T-helper 9 cell (primary cell): ENCODE measurements around the gene TAF13.
"Not testable (repeated sequence)": the region's sequence is repeated elsewhere in the genome, so short reads cannot be mapped to it uniquely, and the experiment has no call there.

Source experiments
- DNase-seq: peaks from one replicate; pipeline ENCODE4 v3.0.0-alpha.2; 2020

TAF13 gene

DNA sequence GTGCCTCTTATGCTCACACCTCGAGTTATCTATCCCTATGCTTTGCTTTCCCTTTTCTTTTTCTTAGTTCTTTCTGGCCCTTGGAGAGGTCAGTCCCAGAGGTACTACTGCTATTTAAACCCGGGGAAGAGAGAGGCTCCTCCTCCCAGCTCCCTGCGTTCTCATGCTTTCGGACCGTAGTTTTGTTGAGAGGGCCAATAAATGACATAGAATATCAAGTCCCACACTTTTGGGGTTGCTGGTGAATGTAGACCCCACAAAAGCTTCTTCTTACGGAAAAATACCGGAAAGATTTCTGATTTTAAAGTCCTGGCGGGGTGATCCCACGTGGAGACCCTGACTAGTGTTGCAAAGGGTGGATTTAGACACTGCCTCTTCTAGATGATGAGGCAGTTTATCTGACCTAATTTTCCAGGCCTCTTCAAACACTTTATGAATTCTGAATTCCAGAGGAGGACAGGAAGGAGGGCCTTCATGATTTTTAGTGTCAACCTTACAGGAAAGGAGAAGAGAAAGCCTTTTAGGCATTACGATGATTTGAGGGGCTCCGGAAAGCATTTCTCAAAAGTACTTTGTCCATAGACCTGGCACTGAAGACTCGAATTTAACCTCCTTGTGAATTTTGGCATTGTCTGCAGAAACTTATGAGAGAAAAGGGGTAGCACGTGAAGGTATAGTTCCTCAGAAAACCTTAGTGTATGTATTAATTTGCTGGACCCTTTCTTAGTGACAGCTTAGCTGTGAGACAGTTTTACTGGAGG lies 15.5 kb upstream of the TAF13 start:
- no peak for DNase-seq

DNA sequence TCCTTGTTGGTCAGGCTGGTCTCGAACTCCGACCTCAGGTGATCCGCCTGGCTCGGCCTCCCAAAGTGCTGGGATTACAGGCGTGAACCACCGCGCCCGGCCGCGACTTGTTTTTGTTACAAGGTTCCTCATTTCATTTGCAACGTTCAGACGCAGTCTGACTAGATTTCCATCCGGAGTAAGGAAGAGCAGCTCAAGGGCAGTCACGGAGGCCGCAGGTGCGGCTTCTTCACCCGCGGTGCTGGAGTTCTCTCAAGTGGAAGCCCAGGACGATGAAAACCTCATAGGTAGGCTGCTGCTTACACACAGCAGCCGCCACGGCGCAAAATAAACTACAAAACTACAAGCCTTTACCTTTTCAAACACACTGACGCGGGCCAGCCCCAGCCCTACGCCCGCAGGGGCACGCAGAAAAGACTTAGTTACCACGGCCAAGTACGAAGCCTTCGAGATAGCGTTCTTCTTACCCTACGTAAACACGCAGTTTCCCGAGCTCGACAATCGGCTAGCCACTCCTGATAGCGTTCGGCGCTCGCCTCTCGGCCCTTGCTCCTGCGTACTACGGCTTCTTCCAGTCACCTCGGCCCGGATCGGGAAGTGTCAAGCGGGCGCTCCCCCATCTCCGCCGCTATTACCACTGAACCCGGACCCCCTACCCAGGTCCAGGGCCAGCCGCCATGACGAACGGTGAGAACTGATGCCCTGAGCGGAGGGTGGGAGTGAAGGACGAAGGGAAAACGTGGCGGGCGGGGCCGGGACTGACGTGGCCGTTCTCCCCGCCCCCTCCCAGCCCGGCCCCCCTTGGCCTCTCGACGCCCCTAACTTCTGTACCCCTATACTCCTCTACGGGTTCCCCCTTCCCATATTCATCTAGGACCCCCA lies 14.6 kb upstream of the TAF13 start, which contains the start of gene TMEM167B:
TSS of gene TMEM167B (plus strand) at position 569 of the 882 bp plus-strand sequence. CDS start at position 678, 109 bp downstream.
- peak; percentile 76 for DNase-seq

DNA sequence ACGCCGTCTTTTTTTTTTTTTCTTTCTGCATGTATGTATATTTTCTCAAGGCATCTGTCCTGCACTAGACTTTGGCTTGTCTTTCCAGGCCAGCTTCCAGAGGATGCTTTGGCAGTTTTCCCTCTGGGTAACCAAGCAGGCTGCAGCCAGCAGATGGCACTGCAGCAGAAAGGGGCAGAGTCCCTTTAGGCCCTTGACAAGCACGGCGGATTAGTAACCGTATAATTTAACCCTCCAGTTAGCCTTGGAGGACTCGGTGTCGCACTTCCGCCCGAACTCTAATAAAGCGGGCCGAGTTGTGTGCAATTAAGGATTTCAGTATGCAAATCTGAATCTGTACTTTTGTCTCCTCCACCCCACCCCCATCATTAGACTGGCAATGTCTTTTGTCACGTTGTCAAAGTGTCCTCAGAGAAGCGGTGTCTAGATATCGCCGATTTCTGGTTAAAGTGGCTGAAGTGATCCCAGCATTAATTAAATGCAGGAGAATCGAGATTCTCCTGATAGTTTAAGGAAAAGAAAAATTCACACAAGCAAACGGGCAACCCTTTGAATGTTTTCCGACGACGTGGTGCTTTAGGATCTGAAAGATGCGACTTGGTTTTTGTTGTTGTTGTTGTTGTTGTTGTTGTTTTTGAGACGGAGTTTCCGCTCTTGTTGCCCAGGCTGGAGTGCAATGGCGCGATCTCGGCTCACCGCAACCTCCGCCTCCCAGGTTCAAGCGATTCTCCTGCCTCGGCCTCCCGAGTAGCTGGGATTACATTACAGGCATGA lies 13.6 kb upstream of the TAF13 start:
- DNase-seq: no peak

DNA sequence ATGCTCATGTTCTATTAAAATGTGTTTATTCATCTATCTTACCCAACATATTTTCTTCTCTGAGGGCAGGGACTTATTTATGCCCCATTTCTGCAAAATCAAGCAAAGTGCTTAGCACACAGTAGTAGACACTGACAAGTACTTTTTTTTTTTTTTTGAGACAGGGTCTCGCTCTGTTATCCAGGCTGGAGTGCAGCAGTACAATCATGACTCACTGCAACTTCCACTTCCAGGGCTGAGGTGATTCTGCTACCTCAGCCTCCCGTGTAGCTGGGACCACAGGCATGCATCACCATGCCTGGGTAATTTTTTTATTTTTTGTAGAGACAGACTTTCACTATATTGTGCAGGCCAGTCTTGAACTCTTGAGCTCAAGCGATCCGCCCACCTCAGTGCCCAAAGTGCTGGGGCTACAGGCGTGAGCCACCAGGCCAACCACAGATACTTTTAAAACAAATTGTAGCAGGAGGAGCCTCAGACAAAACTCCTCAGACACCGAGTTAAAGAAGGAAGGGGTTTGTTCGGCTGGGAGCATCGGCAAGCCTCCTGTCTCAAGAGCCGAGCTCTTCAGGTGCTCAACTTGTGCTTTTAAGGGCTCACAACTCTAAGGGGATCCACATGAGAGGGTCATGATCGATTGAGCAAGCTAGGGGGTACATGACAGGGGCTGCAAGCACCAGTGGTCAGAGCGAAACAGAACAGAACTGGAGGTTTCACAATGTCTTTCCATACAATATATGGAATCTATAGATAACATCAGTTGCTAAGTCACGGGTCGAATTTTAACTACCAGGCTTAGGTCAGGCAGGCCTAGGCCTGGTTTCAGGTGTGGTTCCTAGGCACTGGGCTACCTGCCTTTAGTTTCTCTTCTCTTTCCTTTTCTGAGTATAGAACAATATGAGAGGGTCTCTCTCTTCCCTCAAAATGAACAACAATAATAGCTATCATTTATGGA lies 9.0 kb upstream of the TAF13 start:
- DNase-seq: no peak

- no peak for DNase-seq
Measured at GRCh38 chr1:109083923-109084322, 8.1 kb upstream of the TAF13 start.

- no peak for DNase-seq
Measured at GRCh38 chr1:109083501-109083900, 7.7 kb upstream of the TAF13 start.

DNA sequence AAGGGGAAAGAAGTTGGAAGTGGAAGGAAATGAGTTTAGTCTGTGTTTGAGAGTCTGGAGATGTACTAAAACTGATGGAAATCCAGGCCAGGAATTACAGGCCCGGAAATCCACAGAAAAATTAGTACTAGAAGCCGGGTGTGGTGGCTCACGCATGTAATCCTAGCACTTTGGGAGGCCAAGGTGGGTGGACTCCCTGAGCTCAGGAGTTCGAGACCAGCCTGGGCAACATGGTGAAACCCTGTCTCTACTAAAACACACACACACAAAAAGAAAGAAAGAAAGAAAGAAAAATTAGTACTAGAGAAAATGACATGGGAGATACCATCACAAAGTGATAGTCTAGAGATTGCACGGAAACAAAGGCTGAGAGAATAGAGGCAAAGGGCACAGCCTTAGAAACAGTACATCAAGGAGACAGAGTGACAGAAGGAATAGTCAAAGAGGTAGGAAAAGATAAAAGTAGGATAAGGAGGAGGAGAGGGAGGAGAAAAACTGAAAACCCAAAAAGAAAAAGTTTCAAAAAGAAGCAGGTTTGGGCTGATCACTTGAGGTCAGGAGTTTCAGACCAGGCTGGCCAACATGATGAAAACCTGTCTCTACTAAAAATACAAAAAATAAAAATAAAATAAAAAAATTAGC lies 4.8 kb upstream of the TAF13 start:
- DNase-seq: no peak

DNA sequence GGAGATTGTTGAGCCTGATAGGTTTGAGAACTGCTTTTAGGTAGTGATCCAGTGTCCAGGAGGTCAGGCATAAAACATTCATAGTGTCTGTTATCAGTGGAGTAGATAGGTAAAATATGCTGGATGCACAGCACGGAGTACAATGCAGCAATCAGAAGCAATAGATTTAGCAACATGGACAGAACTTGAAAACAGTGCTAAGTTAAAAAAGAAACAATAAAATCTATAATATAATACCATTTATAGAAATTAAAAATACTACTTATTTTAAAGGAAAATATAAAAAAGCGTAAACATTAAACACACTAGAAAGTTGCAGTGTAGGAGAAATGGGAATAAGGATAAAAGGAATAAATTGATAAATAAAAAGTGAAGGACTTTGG lies 3.4 kb upstream of the TAF13 start:
- DNase-seq: no peak

GRCh38 chr1:109078317-109078716 lies 2.5 kb upstream of the TAF13 start:
- no peak for DNase-seq

DNA sequence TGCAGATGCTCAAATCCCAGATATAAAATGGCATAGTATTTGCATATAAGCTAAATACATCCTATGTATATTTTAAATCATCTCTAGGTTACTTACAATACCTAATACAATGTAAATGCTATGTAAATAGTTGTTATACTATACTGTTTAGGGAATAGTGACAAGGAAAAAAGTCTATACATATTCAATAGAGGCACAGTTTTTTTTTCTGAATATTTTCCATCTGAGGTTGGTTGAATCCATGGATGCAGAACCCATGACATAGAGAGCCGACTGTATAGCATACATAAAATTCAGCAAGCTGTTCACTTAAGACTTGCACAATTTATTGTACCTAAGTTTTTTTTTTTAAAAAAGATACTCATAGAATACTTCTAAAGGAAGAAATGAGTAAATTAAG lies 6.5 kb downstream of the TAF13 start:
- no peak for DNase-seq

- no peak for DNase-seq
Measured at GRCh38 chr1:109067883-109068282, 7.9 kb downstream of the TAF13 start.

DNA sequence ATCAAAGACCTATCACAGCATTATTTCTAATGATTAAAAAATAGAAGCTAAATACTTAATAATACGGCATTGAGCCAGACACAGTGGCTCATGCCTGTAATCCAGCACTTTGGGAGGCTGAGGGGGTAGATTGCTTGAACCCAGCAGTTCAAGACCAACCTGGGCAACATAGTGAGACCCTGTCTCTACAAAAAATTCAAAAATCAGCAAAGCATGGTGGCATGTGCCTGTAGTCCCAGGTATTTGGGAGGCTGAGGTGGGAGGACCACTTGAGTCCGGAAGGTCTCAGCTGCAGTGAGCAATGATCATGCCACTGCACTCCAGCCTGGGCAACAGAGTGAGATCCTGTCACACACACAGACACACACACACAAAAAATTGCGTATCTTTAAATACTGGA lies 10.7 kb downstream of the TAF13 start:
- DNase-seq: no peak

DNA sequence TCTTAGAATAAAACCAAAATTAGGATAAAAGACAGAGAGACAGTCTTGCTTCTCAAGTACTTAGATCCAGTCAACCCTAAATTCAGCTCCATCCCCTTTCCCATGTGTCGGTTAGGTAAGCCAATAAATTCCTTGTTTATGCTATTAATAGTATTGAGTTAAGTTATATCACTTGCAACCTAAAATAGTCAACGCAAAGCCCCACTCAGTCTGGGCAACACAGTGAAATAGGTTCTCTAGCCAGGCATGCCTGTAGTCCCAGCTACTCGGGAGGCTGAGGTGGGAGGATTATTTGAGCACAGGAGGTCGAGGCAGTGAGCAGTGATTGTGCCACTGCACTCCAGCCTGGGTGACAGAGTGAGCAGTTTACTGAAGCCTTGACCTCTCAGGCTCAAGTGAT lies 14.6 kb downstream of the TAF13 start:
- DNase-seq: no peak

DNA sequence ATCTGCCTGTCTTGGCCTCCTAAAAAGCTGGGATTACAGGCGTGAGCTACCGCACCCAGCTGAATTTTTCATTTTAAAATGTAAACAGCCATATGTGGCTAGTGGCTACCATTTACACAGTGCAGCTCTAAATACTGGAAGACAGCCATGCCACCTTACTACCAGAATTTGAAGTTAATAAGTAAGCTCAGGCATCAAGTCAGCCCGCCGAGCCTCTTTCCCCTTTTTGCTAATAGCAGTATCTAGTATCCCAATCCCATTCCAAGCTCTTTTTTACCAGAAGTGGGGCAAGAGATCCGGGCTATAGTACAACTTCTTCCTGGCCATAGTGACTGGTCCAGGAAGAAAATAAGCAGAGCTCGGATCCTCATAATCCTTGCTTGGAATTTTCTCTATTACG lies 15.1 kb downstream of the TAF13 start:
- DNase-seq: no peak

DNA sequence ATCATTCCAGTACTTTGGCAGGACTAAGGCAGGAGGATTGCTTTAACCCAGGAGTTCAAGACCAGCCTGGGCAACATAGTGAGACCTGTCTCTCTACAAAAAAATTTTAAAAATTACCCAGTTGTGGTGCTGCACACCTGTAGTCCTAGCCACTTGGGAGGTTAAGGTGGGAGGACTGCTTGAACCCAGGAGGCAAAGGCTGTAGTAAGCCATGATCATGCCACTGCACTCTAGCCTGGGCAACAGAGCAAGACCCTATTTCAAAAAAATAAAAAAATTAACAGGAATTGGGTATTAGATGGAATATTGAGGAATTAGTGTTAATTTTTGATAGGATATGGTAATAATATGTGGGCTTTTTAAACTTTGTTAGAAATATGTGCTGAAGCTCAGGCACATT lies 16.8 kb downstream of the TAF13 start:
- no peak for DNase-seq

DNA sequence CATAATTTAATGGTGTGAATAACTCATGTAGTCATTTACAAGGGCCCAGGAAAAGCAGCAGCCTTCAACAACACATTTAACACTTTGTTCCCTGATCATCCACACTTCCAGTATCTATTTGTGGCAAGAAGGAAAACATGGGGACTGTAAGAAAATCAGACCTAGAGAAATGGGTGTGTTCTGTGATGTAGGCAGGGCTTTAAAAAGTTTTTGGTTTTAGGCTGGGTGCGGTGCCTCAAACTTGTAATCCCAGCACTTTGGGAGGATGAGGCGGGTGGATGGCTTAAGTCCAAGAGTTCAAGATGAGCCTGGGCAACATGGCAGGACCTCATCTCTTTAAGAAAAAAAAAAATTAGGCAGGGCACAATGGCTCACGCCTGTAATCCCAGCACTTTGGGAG lies 19.7 kb downstream of the TAF13 start:
- DNase-seq: no peak

DNA sequence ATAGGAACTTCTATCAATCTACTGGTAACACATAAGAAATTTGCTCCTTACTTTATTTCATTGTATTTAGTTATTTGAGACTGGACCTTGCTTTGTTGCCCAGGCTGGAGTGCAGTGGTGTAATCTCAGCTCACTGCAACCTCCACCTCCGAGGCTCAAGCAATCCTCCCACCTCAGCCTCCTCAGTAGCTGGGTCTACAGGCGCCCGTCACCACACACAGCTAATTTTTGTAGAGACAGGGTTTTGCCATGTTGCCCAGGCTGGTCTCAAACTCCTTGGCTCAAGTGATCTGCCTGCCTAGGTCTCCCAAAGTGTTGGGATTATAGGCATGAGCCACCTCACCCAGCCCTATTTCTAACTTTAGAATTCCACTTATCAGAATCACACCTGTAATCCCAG lies 23.7 kb downstream of the TAF13 start:
- DNase-seq: not testable (repeated sequence)

DNA sequence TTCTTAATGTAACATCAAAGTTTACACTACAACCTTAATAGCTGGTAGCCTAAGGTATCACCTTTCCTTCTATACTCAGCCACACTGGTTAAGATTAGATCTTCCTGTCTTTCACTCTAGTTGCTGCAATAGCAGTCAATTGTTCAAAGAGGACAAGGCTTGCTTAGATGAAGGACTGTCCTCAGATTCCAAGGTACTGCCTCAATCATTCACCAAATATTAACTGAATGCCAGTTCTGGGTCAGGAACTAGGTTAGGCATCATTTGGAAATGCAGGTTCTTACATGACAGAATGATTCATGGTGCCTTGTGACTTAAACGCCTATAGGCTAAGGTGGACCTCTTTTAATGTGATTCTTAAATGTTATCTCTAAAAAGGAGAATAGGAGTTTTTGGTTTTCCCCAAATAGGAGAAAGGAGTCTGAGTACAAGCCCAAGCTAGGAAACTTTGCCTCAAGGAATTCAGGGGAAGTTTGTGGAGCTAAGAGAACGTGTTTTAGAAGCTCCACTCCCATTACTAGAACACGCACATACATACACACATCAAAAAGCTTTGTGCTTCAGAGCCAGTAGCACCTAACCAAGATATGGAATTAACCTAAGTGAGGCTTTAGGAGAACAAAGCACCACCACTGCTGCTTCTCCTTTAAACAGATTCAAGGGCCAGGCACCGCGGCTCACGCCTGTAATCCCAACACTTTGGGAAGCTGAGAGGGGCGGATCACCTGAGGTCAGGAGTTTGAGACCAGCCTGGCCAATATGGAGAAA lies 25.4 kb downstream of the TAF13 start:
- DNase-seq: no peak

DNA sequence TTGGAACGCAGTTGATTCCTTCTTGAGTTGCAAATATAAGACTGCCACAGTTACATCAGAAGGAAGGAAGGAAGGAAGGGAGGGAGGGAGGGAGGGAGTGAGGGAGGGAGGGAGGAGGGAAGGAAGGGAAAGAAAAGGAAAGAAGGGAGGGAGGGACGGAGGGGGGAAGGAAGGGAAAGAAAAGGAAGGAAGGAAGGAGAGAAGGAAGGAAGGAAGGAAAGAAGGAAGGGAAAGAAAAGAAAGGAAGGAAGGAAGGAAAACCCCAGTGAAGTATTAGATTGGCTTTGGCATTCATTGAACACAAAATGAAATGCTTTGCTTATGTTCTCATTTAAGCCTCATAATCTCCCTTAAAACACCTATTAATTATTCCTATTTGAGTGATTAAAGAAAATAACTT lies 27.5 kb downstream of the TAF13 start:
- no peak for DNase-seq

DNA sequence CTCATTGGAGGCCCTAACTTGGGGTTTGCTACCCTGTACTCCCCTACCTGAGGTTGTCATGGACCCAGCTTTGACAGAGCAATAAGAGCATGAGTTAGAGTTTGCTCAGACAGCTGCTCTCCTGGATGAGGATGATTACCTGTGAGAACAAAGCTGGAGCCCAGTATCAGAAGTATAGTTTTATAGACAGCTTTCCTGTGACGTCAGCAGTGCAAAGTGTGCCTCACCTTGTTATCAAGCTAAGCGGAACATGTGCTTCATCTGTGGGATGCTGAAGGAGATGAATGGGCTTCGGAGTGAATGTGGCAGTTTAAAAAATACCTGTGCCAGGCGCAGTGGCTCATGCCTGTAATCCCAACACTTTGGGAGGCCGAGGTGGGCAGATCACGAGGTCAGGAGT lies 28.5 kb downstream of the TAF13 start:
- DNase-seq: no peak

- no peak for DNase-seq
Measured at GRCh38 chr1:109046671-109047070, 29.1 kb downstream of the TAF13 start.
